Stimulated activated CD4-positive, alpha-beta T cell treated with anti-CD3 and anti-CD28 coated beads, Interleukin-1b, Interleukin-23, amount 100 ng/mL, for 48 hours (primary cell): ENCODE measurements around the gene CLK1.
A peak's percentile ranks its signal among the peaks of the same experiment; 100 is the strongest.
"Not testable (repeated sequence)": the region's sequence is repeated elsewhere in the genome, so short reads cannot be mapped to it uniquely, and the experiment has no call there.

Experiments used
- DNase-seq: peaks from one replicate; pipeline ENCODE4 v3.0.0-alpha.2; 2020

Gene CLK1

DNA sequence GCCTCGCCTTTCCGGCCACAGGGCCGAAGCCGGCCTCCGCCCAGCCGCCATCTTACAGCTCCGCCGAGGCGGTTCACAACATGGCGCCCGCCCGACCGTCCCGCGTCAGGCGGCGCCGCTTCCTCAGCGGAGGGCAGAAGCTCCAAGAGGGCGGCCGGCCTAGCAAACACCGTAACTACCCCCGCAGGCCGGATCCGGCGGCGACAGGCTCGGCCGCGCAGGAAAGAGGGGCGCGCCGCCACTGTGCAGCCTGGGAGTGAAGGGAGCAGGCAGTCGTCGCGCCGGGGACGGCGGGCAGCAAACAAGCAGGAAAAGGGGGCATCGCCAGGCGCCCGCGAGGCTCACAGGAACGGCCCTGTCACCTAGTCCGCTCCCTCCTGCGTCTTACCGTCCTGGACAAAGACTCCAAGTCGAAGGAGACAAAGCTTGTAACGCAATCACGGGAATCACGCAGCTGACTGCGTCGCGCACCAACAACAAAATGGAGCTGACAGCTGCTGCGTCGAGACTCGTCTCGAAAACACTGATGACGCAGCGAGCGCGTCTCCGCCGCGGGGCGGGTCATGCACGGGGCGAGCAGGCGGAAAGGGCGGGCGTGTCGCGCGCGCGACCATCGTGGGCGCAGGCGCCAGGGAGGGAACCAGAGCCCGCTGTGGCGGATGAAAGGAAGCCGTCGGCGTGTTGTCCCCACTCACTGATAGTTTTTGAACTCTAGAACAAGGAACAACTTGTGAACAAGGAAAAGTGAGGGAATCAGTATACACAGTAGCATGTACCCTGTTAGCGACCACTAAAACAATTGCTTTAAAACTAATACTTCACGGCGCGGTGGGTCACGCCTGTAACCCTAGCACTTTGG is at the start of gene CLK1:
CLK1 (minus strand) TSS at position 483 of the 859 bp plus-strand sequence. CDS start 2,796 bp downstream, outside the sequence.
- peak; percentile 96 for DNase-seq

DNA sequence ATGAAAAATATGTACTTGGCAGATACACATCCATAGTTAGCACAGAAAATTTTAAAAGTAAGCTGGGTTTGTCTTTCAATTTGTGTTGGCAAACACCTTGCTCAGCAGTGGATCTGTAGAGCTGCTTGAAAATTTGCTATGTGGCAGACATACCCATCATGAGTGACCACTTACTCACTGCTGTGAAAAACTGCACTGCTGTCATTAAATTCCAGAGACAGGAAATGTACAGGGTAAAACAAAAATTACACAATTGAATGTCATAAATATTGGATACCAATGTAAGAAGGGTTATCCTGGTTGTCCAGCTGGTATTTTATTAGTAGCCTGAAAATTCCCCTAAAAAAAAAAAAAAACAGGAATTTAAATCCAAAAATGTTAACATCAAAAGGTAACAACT is 49.2 kb upstream of the CLK1 start:
- DNase-seq, result no peak

DNA sequence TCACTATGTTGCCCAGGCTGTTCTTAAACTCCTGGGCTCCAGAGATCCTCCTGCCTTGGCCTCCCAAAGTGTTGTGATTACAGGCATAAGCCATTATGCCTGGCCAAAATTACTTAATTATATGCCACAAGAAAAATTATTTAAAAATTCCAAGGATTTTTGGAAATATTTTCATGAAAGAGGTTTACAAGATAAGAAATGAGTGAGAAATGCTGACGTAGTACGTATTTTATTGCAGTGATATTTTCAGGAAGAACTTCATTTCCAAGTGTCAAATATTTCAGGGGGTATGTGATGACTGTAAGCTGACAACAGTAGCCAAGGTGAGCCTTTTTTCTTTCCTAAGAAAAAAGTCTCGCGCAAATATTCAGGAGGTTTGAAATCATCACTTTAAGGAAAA is 45.5 kb upstream of the CLK1 start:
- no peak for DNase-seq

DNA sequence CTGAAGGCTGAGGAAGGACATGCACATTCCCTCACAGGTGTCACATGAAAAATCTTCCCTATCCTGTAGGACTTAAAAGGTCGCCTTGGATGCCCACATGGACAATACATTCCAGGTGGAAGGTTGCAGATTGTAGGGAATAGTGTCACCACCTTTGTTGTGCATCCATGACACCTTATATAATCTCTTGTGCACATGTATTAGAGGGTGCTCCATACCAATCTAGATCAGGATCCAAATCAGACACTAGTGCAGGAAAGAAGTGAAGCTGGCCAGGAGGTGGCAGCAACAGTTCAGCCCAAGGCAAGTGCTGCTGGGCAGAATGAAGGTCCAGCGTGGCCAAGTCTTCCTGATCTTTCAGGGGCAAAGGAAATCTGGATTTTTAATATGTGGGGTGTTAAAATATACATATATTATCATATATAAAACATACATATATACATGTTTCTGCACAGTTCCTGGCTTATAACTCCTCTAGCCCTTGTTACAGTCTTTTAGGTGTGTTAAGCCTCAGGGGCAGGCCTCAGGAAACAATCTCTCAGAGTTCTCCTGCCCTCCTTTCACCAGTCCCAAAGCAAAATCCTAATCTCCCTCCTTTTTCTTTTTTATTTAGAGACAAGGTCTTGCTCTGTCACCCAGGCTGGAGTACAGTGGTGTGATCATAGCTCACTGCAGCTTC is 41.3 kb upstream of the CLK1 start:
- DNase-seq, result peak; percentile 58

DNA sequence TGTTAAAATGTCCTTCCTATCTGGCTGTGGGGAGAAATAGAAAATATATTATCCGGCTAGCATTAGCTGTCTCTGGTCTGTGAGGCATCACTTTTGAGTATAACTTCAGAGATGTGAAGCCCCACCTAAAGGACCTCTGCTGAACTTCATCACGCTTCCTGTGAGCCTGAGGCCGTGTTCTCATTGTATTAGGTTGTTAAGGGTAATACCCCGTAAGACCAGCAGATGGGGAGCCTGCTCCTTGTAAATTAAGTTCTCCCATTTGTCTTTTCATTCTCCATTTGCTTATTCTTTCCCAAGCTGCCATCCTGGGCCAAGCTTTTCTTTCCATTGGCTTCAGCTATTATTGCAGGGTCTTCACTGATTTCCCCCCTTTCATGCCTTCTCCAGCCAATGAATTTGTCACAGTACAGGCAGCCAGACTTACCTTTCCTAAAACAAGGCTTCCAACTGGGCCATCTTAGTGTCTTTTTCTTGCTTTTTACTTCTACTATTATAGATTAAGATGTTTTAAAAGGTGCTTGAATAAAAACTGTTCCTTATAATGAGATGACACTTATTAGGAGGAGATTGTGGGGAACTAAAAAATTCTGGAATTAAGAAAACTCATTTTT is 37.1 kb upstream of the CLK1 start:
- peak; percentile 74 for DNase-seq

DNA sequence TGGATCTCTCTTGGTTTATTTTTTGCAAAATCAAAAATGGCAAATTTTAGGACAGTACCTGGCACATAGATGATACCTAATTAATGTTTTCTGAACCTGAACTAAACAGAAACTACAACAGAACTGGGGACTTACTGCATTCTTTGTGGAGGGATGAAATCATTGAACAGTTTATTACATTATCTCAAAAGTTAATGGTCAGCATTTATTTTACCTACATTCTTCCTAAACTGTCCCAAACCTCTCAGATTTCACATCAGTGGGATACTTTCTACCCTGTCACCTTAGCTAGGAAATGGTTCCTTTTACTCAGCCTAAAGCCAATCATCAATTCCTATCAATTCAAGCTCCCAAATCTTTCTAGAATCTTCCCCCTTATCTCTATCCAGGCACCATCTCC is 35.0 kb upstream of the CLK1 start:
- no peak for DNase-seq

DNA sequence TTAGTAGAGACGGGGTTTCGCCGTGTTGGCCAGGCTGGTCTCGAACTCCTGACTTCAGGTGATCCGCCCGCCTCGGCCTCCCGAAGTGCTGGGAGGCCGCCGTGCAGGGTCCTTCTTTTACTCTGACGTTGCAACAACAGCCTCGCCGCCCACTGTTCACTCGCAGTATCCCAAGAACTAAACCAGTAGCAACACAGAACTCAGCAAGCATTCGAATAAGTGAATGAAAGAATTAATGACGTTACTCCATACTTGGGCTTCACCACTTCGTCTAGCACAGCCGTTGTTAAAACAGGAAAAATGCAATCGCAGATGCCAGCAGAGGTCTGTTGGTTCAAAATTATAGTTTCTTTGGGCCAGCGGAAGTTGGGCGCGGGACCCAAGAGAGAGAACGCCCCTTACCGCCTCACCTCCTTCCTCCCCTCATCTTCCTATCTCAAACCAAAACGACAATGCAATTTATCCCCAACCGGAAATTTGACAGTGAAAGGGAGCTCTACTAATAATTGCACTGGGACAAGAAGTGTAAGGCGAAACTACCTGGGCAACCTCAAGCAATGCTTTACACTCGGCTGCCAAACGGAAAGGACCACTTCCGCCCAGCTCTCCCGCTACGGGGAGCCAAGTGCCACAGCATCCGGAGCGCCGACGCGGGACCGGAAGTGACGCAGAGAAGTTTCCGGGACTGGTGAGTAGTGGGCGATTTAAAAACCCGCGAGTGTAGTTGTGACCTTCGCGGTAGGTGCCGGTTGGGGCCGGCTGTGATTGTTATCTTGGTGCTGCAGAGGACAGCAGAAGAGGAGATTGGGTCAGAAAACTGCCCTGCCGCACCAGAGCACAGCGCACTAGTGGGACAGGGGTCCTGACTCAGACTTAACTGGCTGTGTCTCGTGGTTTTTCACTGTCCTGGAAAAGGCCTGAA is 24.5 kb upstream of the CLK1 start, which contains the start of the genes NIF3L1 and PPIL3:
NIF3L1 (plus strand) TSS at position 668 of the 922 bp plus-strand sequence. CDS start 2,573 bp downstream, outside the sequence.
PPIL3 (minus strand) TSS at position 374 of the 922 bp plus-strand sequence. CDS start 1,462 bp downstream, outside the sequence.
- DNase-seq, result peak; percentile 98

DNA sequence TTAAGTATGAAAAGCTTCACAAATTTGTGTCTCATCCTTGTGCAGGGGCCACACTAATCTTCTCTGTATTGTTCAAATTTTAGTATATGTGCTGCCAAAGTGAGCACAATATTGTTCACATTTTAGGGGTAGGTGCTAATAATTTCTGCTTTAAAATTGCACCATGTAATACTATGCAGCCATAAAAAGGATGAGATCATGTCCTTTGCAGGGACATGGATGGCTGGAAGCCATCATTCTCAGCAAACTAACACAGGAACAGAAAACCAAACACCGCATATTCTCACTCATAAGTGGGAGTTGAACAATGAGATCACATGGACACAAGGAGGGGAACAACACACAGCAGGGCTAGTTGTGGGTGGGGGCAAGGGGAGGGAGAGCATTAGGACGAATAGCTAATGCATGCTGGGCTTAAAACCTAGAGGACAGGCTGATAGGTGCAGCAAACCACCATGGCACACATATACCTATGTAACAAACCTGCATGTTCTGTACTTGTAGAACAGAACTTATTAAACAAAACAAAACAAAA is 17.3 kb upstream of the CLK1 start:
- not testable (repeated sequence) for DNase-seq

DNA sequence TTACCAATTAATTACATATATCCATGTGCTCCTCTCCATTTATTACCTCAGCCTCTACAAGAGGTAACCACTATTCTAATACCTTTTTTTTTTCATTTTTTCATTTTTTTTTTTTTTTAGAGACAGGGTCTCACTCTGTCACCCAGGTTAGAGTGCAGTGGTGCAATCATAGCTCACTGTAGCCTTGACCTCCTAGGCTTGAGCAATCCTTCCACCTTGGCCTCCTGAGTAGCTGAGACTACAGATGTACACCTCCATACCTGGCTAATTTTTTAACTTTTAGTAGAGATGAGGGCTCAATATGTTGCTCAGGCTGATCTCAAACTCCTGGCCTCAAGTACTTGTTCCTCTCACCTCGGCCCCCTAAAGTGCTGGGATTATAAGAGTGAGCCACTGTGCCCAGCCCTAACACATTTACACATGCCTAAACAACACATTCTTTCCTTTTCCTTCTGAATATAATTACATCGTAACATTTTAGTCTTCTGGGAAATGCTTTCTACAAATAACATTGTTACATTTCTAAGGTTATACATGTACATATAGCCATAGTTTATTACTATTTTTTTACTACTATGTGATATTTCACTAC is 13.9 kb upstream of the CLK1 start:
- DNase-seq, result no peak

DNA sequence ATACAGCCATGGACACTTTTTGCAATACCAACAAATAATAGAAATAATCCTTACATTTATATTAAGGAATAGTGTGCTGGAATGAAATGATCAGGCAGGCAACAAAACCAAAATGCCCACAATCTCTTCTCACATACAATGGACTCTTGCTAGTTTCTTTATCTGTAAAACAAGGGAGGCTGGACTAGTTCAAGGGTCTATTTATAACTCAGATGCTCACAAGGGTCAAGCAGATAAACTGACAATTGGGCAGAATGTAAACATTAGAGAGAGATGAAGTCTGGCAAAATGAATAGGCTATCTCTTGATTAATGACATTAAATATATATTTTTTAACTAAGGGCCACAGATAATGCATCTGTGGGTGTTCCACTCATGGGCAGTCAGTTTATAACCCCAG is 13.0 kb upstream of the CLK1 start:
- no peak for DNase-seq

DNA sequence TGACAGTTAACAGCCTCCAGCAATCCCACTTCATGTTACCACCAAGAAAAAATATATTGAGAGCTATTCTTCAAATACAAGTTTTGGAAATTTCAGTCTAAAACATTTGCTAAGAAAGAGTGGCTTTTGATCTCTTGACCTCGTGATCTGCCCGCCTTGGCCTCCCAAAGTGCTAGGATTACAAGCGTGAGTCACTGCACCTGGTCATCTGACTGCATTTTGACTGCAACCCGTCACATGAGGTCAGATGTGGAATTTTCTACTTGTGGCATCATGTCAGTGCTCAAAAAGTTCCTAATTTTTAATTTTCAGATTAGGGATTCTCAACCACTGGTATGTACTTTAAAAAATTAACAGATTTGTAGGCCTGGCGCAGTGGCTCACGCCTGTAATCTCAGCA is 9.1 kb upstream of the CLK1 start:
- DNase-seq, result no peak

DNA sequence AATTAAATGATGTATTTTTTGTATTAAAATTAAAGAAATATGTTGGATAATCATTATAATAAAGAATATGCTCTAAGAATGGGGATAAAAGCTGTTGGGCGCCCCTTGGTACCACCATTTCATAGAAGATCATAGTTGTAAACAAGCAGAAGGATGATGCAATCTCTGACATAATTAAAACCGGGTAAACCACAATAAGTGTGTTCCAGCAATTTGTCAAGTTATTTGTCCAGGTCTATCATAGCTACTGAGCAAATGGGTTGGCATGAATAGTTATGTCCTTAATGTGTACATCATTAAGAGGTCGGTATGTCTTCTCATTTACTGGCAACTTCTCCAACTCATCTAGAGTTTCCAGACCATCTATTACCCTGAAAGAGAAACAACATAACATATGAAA is 6.7 kb upstream of the CLK1 start:
- no peak for DNase-seq

DNA sequence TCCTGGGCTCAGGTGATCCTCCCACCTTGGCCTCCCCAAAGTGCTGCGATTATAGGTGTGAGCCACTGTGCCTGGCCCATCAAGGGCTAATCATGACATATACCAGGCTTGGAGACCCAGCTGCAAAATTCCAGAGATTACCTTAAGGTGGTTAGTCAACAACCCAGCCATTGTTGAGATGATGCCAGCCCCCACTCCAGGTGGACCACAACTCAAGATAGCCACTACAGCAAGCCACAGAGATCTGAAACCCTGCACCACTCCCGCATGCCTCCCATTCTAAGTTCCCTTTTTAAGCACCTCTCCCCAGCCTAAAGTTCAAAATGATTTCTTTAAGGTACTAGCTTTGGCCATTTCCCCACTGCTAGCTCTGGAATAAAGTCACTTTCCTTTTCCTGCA is 4.6 kb upstream of the CLK1 start:
- DNase-seq, result no peak

DNA sequence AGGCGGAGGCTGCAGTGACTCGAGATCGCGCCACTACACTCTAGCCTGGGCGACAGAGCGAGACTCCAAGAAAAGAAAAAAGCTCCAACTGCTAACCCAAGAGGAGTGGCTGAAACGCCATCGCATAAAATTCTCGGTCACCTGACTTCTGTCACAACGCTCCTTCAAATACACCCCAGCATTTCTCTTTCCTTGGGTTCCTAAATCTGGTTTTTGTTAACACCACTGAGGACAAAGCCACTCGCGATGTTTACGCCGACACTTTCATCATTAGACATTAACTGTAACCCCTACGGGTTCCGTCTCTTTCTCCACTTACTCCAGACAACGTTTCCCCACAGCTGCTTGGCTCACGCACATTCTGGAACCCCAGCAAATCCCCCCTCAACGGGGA is 679 bp downstream of the CLK1 start:
- DNase-seq, result peak; percentile 17

DNA sequence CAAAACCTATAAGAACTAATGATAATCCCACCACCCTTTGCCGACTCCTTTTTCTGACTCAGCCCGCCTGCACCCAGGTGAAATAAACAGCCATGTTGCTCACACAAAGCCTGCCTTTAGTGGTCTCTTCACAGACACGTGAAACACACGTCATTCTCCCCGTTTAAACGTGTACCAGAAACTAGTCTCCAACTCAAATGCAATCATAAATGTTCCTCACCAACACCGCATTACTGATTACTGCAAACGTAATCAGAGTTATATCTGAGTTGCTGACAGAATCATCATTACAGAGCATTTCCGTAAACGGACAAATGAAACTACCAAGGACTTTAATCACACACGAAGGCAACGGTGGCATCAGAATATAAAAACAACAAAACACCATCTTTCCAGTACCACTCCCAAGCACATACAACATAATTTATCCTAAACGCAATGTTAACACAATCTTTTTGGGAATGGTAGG is 1.9 kb downstream of the CLK1 start:
- DNase-seq, result peak; percentile 77

DNA sequence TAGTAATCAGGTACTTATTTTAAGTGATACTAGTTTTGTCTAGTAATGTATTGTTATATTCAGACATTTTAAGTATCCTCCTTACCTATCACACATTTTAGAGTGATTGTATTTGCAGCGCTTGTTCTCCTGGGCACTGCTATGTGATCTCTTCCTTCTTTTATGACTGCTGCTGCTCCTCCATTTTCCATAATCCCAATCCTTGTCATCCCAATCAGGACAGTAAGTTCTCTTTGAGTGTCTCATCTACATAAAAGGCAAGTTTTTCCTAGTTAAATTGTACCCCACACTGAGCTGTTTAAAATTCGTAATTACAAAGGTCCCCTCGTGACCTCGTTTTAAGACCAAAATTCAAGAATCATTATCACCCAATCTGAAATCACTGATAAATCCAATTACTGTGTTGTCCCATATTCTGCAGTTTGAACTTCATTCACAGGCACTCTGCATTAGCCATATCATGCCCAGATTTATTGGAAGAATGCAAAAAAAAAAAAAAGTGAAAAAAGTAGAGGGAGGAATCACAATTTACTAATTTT is 2.8 kb downstream of the CLK1 start:
- no peak for DNase-seq

DNA sequence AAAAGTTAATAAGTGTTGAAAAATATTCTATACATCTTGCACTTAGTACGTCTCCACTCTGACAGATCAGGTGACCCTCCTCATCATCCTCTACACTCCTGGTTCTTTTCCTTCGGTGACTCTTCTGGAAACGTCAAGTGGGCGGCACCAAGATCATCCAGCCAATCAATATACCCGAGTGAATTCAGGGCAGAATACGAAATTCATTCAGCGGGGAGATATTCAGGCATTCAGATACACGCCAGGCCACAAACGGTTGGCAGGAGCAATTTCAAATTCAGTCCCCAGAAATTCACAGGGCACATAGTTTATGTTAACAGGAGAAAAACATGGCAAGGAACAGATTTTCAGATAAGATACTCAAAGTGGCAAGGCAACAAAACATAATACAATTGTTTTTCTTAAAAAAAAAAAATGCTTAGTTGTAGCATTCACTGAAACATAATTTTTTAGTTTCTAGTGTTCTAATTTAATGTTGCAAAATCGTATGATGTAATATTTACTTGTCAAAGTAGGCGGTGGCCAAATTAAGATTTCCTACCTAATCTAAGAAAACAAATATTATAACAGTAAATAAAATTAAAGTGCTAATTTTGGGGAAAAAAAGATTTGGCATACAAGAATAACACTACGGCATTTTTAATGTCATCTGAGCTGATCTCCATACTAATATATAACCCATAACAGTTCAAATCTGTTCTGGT is 4.2 kb downstream of the CLK1 start:
- peak; percentile 52 for DNase-seq

DNA sequence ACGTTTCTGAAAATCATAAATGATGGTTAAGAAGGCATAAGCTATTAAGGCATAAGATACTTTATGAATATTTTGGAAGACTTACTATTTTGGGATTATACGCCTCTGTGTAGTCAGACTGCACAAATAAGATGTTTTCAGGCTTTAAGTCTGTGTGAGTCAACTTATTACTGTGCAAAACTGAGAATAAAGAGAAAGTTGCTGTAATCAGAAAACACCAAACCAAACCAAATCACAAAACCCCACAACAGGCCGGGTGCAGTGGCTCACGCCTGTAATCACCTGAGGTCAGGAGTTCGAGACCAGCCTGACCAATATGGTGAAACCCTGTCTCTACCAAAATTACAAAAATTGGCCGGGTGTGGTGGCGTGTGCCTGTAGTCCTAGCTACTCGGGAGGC is 7.7 kb downstream of the CLK1 start:
- peak; percentile 28 for DNase-seq

DNA sequence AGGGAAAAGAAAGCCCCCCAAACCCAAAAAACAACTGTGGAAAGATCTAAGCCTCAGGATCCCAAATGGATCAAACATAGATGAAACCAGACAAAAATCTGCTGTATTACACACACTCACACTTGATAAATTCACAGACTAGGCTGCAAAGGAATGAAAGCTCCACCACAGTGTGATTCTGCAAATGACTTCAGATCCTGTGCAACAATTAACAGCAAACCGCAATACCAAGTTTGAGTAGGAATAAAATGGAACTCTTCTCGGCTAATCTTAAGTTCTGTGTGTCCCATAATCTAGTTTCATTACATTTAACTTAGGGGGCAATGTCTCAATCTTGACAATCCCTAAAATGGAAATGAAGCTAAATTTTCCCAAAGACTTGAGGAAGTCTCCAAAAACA is 11.9 kb downstream of the CLK1 start:
- no peak for DNase-seq

DNA sequence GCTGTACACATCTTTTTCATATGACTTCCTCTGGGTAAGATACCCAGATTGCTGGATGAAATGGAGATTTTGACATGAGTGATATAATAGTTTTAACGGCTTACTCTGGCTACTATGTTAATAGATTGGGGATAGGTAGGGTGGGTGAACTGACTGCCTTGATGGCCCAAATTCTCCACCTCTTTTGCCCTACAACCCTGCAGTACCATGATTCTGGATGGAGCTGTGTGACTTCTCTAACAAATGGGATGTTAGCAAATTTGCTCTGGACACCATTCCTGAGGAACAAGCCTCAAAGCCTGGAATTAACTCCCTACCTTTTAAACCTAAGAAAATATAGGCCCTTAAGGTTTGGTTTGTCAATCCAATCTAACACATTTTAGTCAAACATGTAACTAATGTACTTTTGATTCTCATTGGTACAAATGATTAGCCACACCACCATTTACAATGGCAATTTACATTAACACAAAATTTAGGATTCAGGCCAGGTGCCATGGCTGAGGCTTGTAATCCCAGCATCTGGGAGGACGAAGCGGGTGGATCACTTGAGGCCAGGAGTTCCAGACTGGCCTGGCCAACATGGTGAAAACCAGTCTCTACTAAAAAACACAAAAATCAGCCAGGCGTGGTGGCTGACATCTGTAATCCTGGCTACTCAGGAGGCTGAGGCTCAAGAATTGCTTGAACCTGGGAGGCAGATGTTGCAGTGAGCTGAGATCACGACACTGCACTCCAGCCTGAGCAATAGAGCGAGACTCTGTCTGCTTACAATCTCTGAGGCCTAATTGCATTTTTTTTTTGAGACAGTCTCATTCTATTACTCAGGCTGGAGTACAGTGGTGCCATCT is 12.8 kb downstream of the CLK1 start:
- no peak for DNase-seq
